Anterior cingulate cortex (tissue), 58 donors: ENCODE results near the gene RGS19.
A peak's percentile ranks its signal among the peaks of the same experiment; 100 is the strongest.

Experiments used
- DNase-seq, 58 donors: peaks; one replicate each; lab custom pipeline; 2025; lab: John Stamatoyannopoulos, UW

RGS19 gene

DNA sequence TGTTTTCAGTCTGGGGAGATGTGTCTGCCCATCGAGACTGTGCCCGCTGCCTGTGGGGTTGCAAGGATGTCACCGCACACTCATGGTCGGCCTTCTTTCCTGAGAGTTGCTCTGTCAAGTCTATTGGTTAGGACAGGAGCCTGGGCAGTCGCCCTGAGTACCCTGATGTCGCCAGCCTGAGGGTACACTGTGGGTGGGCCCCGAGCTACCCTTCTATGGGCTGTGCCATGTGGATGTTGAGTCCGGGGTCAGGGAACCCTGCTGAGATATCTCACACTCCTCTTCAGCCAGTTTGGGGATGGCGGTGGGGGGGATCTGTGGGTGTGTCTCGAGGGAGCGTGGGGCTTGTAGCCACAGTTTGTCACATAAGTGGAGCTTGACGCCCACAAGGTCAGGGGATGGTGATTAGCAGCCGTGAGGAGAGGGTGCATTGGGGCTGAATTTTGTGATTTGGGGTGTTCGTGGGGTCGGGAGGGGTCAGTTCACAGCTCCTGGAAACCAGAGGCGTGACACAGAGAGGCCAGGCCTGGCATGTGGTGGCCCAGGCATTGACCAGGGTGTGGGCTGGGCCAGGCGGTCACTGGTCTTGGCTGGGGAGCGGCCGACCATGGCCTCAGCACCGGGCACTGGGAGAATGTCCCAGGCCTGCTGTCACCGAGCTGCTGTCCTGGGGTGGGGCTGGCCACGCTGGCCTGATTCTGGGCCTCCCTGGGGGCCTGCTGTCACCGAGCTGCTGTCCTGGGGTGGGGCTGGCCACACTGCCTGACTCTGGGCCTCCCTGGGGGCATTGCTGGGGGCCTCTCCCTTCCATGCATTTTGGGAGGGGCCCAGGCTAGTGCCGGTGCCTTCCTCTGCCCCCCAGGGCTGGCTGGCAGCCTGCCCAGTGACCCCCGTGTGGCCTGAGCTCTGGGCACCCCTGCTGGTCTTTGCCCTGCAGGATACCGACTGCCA, 29.7 kb upstream of the RGS19 start:
- no peak for DNase-seq

DNA sequence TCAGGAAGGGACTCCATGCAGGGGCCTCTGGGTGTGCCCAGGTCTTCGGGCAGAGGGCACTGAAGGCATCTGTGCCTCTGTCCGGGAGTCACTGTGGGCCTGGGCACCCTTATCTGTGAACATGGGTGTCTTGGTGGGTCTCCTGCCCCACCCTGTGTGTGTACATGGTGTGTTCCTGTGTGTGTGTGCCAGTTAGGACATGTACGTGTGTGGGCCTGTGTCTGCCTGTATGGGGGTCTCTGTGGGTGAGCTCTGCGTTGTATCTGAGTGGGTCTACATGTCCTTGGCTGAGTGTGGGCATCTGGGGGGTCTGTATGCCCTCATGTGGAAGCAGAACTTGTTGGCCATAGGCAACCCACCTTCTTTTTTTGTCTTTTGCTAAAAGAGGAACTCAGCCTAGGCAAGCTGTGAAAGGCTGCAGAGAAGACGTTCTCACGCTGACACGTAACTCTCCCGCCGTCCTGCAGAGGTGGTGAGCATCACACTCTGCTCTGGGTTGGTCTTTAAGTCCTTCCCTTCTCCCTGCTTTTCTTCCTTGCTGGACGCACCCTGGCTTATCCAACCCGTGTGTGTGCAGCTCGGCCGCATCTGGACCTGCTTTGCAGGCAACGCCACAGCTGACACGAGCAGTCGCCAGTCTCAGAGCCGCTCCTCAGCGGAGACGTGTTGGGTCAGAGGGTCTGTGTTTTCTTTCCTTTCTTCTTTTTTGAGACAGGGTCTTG, 28.6 kb upstream of the RGS19 start:
- DNase-seq, result peak in 1 of 58 donors; percentile 30

DNA sequence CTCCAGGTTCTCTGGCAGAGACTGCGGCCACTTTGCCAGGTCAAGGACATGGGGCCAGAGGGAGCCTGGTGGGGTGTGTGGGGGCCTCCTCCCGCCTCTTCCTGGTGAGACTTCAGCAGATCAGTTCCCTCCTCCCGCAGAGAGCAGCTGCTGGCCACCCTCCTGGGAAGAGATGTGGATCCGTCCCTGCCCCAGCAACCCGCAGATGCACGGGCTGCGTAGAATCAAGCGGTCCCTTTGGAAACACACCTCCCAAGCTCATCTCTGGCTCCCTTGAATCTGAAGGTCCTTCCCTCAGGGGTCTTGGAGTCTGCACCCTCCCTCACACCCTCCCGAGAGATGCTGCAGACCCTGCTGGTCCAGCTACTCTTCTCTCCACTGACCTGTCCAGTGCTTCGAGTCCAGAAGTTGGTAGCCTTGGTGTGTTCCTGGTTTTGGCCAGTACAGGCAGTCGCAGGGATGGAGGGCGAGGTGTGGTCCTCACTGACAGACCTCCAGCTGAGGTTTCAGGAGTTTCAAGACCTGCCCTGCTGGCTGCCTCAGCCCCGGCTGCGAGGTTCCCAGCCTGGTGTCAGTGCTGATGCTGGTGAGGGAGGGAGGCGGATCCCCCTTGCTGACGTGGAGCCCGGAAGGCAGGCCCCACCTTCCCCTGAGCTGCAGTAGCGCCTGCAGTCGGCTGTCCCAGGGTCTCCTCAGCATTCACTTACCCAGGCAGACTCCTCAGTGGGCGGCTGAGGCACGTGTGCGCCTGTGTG, 27.8 kb upstream of the RGS19 start, which contains the start of gene NPBWR2:
Gene NPBWR2 (minus strand): TSS at position 585 of the 755 bp plus-strand sequence. CDS start 734 bp downstream, outside the sequence.
- DNase-seq, result peak in 1 of 58 donors; percentile 18

- no peak for DNase-seq
Observed at GRCh38 chr20:64106435-64106961, 27.2 kb upstream of the RGS19 start.

- no peak for DNase-seq
Observed at GRCh38 chr20:64105846-64106434, 26.6 kb upstream of the RGS19 start.

DNA sequence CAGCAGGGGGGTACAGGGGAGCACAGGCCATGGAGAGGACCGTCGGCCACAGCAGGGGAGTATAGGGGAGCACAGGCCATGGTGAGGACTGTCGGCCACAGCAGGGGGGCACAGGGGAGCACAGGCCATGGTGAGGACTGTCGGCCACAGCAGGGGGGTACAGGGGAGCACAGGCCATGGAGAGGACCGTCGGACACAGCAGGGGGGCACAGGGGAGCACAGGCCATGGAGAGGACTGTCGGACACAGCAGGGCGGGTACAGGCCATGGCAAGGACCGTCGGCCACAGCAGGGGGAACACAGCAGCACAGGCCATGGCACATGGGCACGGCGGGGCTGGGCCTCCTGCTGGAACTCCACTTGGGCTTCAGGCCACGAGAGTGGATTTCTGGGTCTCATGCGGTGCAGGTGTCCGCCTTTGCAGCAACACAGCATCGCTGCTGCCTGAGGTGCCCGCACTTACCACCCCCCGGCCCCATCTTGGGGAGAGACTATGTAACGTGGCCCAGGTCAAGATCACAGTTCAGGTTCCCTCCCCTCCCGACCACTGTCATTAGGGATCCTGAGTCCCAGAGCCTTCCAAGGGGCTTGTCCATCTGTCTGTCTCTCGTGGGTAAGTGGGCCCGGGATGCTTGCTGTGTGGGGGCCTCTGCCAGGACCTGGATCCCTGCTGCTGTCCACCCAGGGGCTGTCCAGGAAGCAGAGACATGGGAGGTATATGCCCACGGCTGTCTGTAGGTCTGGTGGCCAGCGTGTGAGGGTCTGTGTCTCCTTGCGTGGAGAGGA, 25.5 kb upstream of the RGS19 start:
- no peak for DNase-seq

DNA sequence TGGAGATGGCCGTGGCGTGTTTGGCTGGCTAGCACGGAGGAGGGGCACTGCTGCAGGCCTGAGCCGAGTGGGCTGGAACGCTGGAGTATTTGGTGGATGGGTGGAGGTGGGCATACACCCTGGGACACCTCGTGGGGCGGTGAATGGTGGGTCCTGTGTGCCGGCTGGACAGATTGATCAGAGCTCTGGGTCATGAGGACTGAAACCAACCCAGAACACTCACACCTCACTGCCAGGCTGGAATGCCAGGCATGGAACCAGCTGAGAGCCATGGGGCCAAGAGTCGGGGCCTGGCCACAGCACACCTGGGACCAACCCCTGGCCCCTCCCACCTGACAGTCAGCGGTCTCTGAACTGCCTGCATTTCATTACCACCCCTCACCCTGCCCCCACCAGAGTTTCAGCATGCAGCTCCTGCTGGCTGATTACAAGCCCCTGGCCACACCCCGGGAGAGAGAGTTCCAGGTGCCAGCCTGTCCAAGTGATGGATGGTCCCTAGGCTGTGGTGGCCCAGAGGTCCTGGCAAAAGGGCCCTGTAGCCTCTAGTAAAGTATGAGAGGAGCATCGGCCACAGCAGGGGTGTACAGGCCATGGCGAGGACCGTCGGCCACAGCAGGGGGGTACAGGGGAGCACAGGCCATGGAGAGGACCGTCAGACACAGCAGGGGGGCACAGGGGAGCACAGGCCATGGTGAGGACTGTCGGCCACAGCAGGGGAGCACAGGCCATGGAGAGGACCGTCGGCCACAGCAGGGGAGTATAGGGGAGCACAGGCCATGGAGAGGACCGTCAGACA, 24.8 kb upstream of the RGS19 start:
- DNase-seq, result no peak

DNA sequence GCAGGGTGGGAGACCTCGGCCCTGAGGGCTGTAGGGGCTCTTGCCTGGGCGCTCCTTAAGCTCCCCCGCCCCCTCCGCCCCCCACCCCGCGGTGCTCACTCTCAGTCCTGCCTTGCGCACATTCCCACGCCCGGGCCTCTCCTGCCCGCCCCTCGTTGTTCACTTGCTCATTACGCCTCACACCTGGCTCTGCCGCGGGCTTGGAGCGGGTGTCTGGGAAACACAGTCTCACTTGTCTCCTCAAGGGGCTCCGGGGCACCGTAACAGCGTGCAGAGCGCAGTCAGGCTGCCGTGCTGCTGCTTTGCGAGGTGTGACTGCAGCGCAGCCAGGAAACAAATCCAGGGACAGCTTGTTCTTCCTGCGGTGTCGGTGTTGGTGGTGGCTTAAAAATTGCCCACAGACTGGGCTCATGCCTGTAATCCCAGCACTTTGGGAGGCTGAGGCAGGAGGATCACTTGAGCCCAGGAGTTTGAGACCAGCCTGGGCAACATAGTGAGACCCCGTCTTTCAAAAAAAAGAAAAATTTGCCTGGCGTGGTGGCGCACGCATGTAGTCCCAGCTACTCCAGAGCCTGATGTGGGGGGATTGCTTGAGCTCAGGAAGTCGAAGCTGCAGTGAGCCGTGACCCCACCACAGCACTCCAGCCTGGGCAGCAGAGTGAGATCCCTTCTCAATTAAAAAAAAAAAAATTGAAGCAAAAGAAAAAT, 23.5 kb upstream of the RGS19 start:
- peak in 12 of 58 donors; percentile 20 to 60 (median 45) for DNase-seq

- peak in 2 of 58 donors; percentile 26 to 44 for DNase-seq
Observed at GRCh38 chr20:64101731-64102621, 22.7 kb upstream of the RGS19 start.

DNA sequence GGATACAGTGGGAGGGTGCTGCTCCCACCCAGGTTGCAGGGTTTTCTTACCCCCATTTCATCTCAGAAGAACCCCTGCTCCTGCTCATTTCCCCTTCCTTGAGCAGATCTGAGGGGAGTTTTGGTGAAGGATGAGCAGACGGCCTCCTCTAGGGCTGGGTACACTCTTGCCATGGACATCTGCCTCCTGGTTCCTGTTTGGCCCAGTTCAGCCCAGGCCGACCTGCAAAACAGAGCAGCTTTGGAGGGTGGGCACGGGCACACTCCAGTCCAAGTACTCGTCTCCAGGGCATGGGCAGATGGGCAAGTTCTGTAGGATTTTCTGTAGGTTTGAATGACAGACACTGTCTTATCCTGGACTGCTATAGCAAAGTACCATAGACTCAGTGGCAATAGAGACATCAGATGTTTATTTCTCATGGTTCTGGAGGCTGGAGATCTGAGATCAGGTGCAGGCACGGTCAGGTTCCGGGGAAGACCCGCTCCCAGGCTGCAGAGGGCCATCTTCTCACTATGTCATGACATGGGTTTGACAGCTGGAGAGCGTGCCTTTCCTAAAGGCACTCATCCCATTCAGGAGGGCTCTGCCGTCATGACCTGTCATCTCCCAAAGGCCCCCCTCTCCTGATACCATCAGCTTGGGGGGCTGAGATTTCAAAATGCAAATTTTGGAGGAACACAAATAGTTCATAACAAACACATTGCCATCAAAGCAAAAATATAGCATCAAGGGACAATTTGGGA, 21.8 kb upstream of the RGS19 start:
- no peak for DNase-seq

- no peak for DNase-seq
Observed at GRCh38 chr20:64100566-64100888, 21.2 kb upstream of the RGS19 start.

DNA sequence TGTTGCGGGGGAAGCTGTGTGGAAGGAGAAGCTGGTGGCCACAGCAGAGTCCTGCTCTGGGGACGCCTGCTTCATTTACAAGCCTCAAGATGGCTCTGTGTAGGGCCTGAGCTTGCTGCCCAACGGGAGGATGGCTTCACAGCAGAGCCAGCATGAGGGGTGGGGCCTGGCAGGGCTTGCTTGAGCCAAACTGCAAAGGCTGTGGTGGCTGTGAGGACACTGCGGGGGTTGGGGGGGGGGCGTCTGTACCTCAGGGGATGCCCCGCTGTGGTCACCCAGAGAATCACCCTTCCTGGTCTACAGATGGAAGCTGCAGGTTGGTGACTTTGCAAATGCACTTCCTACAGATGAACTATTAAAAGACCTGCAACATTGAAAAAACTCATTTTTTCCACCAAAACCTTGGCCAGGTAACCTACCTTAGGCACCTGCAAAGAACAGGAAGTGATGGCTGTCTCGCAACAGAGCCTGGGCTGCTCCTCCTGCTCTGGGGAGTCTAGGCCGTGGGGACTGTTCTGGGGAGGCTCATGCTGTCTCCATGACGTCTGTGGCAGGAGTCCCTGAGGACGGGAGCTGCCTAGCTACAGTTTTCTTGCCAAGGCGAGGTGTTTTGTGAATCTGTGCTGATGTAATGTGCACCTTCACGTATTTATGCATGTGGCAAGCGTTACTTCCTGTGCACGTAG, 20.7 kb upstream of the RGS19 start:
- DNase-seq, result peak in 1 of 58 donors; percentile 63

DNA sequence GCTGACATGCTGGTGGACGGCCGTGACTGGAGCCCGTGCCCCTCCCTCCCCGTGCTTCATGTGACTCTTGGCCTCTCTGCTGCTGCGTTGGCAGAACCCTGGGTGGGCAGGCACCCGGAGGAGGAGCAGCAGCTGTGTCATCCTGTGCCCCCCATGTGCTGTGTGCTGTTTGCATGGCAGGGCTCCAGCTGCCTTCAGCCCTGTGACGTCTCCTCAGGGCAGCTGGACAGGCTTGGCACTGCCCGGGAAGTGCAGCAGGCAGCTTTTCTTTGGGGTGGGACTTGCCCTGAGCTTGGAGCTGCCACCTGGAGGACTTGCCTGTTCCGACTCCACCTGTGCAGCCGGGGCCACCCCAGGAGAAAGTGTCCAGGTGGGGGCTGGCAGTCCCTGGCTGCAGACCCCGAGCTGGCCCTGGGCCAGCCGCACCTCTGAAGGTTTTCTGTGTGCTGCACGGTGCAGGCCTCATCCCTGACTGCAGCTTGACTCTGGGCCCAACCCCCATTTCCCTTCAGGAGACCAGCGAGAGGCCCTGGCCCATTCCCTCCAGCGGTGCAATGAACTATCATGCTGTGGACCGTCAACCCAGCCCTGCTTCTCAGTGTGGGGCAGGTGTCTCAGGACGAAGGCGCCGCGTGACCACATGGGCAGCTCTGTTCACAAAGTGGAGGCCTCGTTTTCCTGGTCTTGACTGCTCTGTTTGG, 19.9 kb upstream of the RGS19 start:
- DNase-seq, result peak in 9 of 58 donors; percentile 18 to 55 (median 34)

DNA sequence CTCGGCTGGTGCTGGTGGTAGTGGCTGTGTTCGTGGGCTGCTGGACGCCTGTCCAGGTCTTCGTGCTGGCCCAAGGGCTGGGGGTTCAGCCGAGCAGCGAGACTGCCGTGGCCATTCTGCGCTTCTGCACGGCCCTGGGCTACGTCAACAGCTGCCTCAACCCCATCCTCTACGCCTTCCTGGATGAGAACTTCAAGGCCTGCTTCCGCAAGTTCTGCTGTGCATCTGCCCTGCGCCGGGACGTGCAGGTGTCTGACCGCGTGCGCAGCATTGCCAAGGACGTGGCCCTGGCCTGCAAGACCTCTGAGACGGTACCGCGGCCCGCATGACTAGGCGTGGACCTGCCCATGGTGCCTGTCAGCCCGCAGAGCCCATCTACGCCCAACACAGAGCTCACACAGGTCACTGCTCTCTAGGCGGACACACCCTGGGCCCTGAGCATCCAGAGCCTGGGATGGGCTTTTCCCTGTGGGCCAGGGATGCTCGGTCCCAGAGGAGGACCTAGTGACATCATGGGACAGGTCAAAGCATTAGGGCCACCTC, 19.2 kb upstream of the RGS19 start:
- DNase-seq, result no peak

GRCh38 chr20:64096535-64096934, 17.2 kb upstream of the RGS19 start:
- DNase-seq, result no peak
